Measurements from ENCODE around the gene SENP1. TPM values are rescaled to one million over a fixed set of nuclear protein-coding genes. Genes with fewer than 3 reads are reported as not detected.

The SENP1 gene
- total RNA-seq, 1 donor: 23.9 TPM

GRCh38 chr12:48018618-48018995, 87.3 kb downstream of the SENP1 start:
- Histone ChIP-seq H3K4me1 (ENCODE audit: insufficient read depth, low read length) (no peaks in the 10 kb centered on the region), H3K9me3 (ENCODE audit: low read depth, low read length) (no peaks in the 10 kb centered on the region), H3K79me2 (ENCODE audit: insufficient read depth, low read length) (no peaks in the 10 kb centered on the region), H4K20me1 (ENCODE audit: insufficient read depth, low read length) (no peaks in the 10 kb centered on the region), H3K4me2 (ENCODE audit: insufficient read depth, low read length) (no peak overlapping the region), H3K27me3 (ENCODE audit: insufficient read depth, low read length) (peaks cover 80% of the 10 kb centered on the region), H3K27ac (ENCODE audit: low read depth, low read length) (no peak overlapping the region), H3K4me3 (ENCODE audit: insufficient read depth, low read length) (no peak overlapping the region), H2AFZ (ENCODE audit: low read length) (no peak overlapping the region), H3K36me3 (ENCODE audit: insufficient read depth, low read length) (no peaks in the 10 kb centered on the region)
- no peak for DNase-seq (ENCODE audit: insufficient read length, low spot score, missing footprints)
- no peak for TF ChIP-seq CTCF (IDR thresholded peaks at IDR 0.05; ENCODE audit: extremely low read depth, low read depth, low read length)

- no peaks in the 10 kb centered on the region for H3K9me3 ChIP-seq (ENCODE audit: low read depth, low read length)
- no peak overlapping the region for H3K4me2 ChIP-seq (ENCODE audit: insufficient read depth, low read length)
- H2AFZ ChIP-seq (ENCODE audit: low read length): no peak overlapping the region
- H3K4me1 ChIP-seq (ENCODE audit: insufficient read depth, low read length): no peaks in the 10 kb centered on the region
- H3K27ac ChIP-seq (ENCODE audit: low read depth, low read length): no peak overlapping the region
- no peak overlapping the region for H3K4me3 ChIP-seq (ENCODE audit: insufficient read depth, low read length)
- no peak for DNase-seq (ENCODE audit: insufficient read length, low spot score, missing footprints)
- no peaks in the 10 kb centered on the region for H3K79me2 ChIP-seq (ENCODE audit: insufficient read depth, low read length)
- H3K36me3 ChIP-seq (ENCODE audit: insufficient read depth, low read length): no peaks in the 10 kb centered on the region
- H3K27me3 ChIP-seq (ENCODE audit: insufficient read depth, low read length): peaks cover 81% of the 10 kb centered on the region
- no peak for TF ChIP-seq CTCF (IDR thresholded peaks at IDR 0.05; ENCODE audit: extremely low read depth, low read depth, low read length)
- no peaks in the 10 kb centered on the region for H4K20me1 ChIP-seq (ENCODE audit: insufficient read depth, low read length)
Observed at GRCh38 chr12:48017921-48018617, 87.8 kb downstream of the SENP1 start.

- no peaks in the 10 kb centered on the region for H3K4me1 ChIP-seq (ENCODE audit: insufficient read depth, low read length)
Observed at GRCh38 chr12:48017496-48017895, 88.4 kb downstream of the SENP1 start.

More at GRCh38 chr12:48017496-48017895, 88.4 kb downstream of the SENP1 start:
- H3K4me3 ChIP-seq (ENCODE audit: insufficient read depth, low read length): no peak overlapping the region
- no peaks in the 10 kb centered on the region for H4K20me1 ChIP-seq (ENCODE audit: insufficient read depth, low read length)
- H2AFZ ChIP-seq (ENCODE audit: low read length): no peak overlapping the region
- no peaks in the 10 kb centered on the region for H3K79me2 ChIP-seq (ENCODE audit: insufficient read depth, low read length)
- peaks cover 81% of the 10 kb centered on the region for H3K27me3 ChIP-seq (ENCODE audit: insufficient read depth, low read length)
- DNase-seq (ENCODE audit: insufficient read length, low spot score, missing footprints): no peak
- TF ChIP-seq CTCF (IDR thresholded peaks at IDR 0.05; ENCODE audit: extremely low read depth, low read depth, low read length): no peak
- H3K9me3 ChIP-seq (ENCODE audit: low read depth, low read length): no peaks in the 10 kb centered on the region
- no peak overlapping the region for H3K4me2 ChIP-seq (ENCODE audit: insufficient read depth, low read length)
- H3K36me3 ChIP-seq (ENCODE audit: insufficient read depth, low read length): no peaks in the 10 kb centered on the region
- H3K27ac ChIP-seq (ENCODE audit: low read depth, low read length): no peak overlapping the region

Measured in osteoblast (primary cell).